Measurements from ENCODE around the gene FOXP1.

FOXP1 gene

DNA sequence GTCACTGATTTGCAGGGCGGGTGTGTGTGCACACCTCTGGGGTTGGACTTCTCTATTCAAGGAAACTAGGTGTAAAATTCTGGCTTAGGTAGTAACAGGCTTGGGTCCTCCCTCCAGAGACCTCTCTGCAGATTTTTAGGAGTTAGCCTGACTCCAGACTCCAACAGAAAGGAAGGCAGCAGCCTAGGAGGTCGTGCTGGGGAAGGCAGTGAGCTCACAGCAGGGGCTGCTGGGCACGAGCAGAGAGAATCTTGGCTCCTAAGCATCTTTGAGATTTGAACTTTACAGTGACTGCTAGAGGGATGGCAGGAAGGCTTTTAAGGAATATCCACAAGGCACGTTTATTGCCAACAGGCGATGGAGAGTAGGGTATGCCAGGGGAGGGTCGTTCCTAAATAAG, 612.6 kb downstream of the FOXP1 start:
- H2AK5ac ChIP-seq (ENCODE audit: low read length), result no peak overlapping the region
- H3K4me3 ChIP-seq (ENCODE audit: low read depth, low read length), result no peak overlapping the region
- no peak overlapping the region for H3K9ac ChIP-seq (ENCODE audit: low read length)
- H3K79me1 ChIP-seq (ENCODE audit: low read length), result no peaks in the 10 kb centered on the region
- no peak overlapping the region for H3K4ac ChIP-seq (ENCODE audit: low read depth, low read length)
- H3K79me2 ChIP-seq (ENCODE audit: control insufficient read depth, insufficient read depth, low read length, poor library complexity), result no peaks in the 10 kb centered on the region
- no peak overlapping the region for H3K18ac ChIP-seq (ENCODE audit: low read length)
- H3K14ac ChIP-seq (ENCODE audit: low read length), result no peak overlapping the region
- no peak overlapping the region for H2AFZ ChIP-seq (ENCODE audit: insufficient read depth, low read length, poor library complexity)
- no peak overlapping the region for H2BK12ac ChIP-seq (ENCODE audit: low read length)
- no peak overlapping the region for H3K27ac ChIP-seq (ENCODE audit: low read depth, low read length)
- H2BK5ac ChIP-seq (ENCODE audit: low read depth, low read length, poor library complexity), result no peak overlapping the region
- H4K8ac ChIP-seq (ENCODE audit: low read depth, low read length), result no peak overlapping the region
- H3K23ac ChIP-seq (ENCODE audit: low read length), result no peak overlapping the region
- H3K4me1 ChIP-seq (ENCODE audit: control insufficient read depth in 1 of 2, insufficient read depth in 2 of 2, low read length in 2 of 2), result no peaks in the 10 kb centered on the region
- no CpG with 5 or more reads among the region's 6 CpGs for WGBS (ENCODE audit: extremely low coverage, insufficient coverage, insufficient read length)
- H4K91ac ChIP-seq (ENCODE audit: low read depth, low read length), result no peak overlapping the region
- no peak overlapping the region for H4K12ac ChIP-seq (ENCODE audit: low read depth, low read length)
- no peaks in the 10 kb centered on the region for H3K36me3 ChIP-seq (ENCODE audit: control insufficient read depth in 1 of 2, insufficient read depth in 2 of 2, low read length in 2 of 2)
- H3K4me2 ChIP-seq (ENCODE audit: low read length), result no peak overlapping the region
- DNase-seq, result no peak
- H3K9me3 ChIP-seq (ENCODE audit: insufficient read depth, low read depth, low read length), result no peaks in the 10 kb centered on the region
- H3K27me3 ChIP-seq (ENCODE audit: insufficient read depth, low read length), result no peaks in the 10 kb centered on the region
- no peak overlapping the region for H2BK120ac ChIP-seq (ENCODE audit: insufficient read depth, low read length, poor library complexity)

DNA sequence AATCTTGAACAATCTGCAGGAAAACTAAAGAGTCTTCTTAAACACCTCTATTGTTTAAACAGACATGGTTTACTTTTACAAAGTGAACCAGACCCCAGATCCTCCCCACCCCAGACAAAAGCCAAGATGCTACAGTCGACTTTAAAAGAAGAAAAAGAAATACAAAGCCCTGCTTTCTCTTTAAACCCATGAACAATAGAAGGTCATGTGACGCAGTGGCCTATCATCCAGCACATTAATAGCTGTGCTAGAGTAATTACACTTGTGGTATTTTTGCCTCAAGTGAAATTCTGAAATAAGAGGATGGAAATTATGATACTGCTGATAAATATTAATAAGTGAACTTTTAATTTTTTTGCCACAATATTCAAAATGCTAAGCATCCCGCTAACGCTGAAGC, 613.4 kb downstream of the FOXP1 start:
- Histone ChIP-seq H3K79me2 (ENCODE audit: control insufficient read depth, insufficient read depth, low read length, poor library complexity) (no peaks in the 10 kb centered on the region), H3K27ac (ENCODE audit: low read depth, low read length) (no peak overlapping the region), H4K91ac (ENCODE audit: low read depth, low read length) (no peak overlapping the region), H4K12ac (ENCODE audit: low read depth, low read length) (no peak overlapping the region), H2BK120ac (ENCODE audit: insufficient read depth, low read length, poor library complexity) (no peak overlapping the region), H3K4me2 (ENCODE audit: low read length) (no peak overlapping the region), H3K36me3 (ENCODE audit: control insufficient read depth in 1 of 2, insufficient read depth in 2 of 2, low read length in 2 of 2) (no peaks in the 10 kb centered on the region), H2AK5ac (ENCODE audit: low read length) (no peak overlapping the region), H3K23ac (ENCODE audit: low read length) (no peak overlapping the region), H3K4ac (ENCODE audit: low read depth, low read length) (no peak overlapping the region), H3K4me3 (ENCODE audit: low read depth, low read length) (no peak overlapping the region), H2AFZ (ENCODE audit: insufficient read depth, low read length, poor library complexity) (no peak overlapping the region), H4K8ac (ENCODE audit: low read depth, low read length) (no peak overlapping the region), H2BK5ac (ENCODE audit: low read depth, low read length, poor library complexity) (no peak overlapping the region), H3K27me3 (ENCODE audit: insufficient read depth, low read length) (no peaks in the 10 kb centered on the region), H3K9me3 (ENCODE audit: insufficient read depth, low read depth, low read length) (no peaks in the 10 kb centered on the region), H3K79me1 (ENCODE audit: low read length) (no peaks in the 10 kb centered on the region), H3K4me1 (ENCODE audit: control insufficient read depth in 1 of 2, insufficient read depth in 2 of 2, low read length in 2 of 2) (no peaks in the 10 kb centered on the region), H2BK12ac (ENCODE audit: low read length) (no peak overlapping the region), H3K14ac (ENCODE audit: low read length) (no peak overlapping the region), H3K18ac (ENCODE audit: low read length) (no peak overlapping the region), H3K9ac (ENCODE audit: low read length) (no peak overlapping the region)
- WGBS (ENCODE audit: extremely low coverage, insufficient coverage, insufficient read length), result no CpG with 5 or more reads among the region's 4 CpGs
- no peak for DNase-seq

DNA sequence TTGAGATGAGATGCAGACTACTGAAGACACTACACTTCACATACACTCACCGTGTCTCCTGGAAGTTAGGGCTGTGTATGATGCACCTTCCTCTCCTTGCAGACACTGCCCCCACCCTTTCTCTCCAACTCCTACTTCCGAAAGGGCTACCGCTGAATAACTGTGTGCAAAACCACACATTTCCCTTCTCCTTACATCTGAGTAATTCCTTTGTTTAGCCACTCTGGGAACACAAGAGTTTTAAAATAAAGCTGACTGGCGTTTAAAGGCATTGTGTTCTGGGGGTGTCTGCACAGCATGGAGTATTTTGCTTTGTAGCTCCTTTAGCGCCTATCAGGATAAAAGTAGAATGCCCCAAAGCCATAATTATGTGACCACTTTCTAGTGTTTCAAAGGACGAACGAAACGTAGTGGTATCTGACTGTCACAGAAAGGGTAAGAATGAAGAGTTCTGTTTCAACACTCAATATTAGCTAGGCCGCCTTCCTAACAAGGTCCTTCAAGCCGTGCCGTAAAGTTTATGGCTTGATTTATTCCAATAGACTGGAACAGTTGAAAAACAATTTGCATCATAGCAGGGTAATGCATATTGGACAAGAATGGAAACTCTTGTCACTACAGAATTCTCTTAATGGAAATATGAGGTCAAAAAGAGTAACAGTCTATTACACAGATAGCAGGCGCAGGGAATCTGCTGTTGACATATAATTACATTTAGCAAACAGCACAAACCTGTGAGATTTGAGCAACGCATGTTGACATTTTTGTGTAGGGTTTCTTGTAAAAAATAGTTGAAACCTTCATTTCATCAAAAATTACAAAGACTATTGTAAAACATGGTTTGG, 619.9 kb downstream of the FOXP1 start:
- WGBS (ENCODE audit: extremely low coverage, insufficient coverage, insufficient read length), result no CpG with 5 or more reads among the region's 13 CpGs
- DNase-seq, result no peak
- Histone ChIP-seq H2AFZ (ENCODE audit: insufficient read depth, low read length, poor library complexity) (no peak overlapping the region), H3K4me2 (ENCODE audit: low read length) (no peak overlapping the region), H3K9me3 (ENCODE audit: insufficient read depth, low read depth, low read length) (no peaks in the 10 kb centered on the region), H3K27me3 (ENCODE audit: insufficient read depth, low read length) (no peaks in the 10 kb centered on the region), H2BK12ac (ENCODE audit: low read length) (no peak overlapping the region), H2BK5ac (ENCODE audit: low read depth, low read length, poor library complexity) (no peak overlapping the region), H3K79me2 (ENCODE audit: control insufficient read depth, insufficient read depth, low read length, poor library complexity) (no peaks in the 10 kb centered on the region), H3K79me1 (ENCODE audit: low read length) (no peaks in the 10 kb centered on the region), H2BK120ac (ENCODE audit: insufficient read depth, low read length, poor library complexity) (no peak overlapping the region), H3K14ac (ENCODE audit: low read length) (no peak overlapping the region), H4K8ac (ENCODE audit: low read depth, low read length) (no peak overlapping the region), H3K23ac (ENCODE audit: low read length) (no peak overlapping the region), H3K18ac (ENCODE audit: low read length) (no peak overlapping the region), H3K27ac (ENCODE audit: low read depth, low read length) (no peak overlapping the region), H3K4me3 (ENCODE audit: low read depth, low read length) (no peak overlapping the region), H3K9ac (ENCODE audit: low read length) (no peak overlapping the region), H3K36me3 (ENCODE audit: control insufficient read depth in 1 of 2, insufficient read depth in 2 of 2, low read length in 2 of 2) (no peaks in the 10 kb centered on the region), H2AK5ac (ENCODE audit: low read length) (no peak overlapping the region), H4K12ac (ENCODE audit: low read depth, low read length) (no peak overlapping the region), H3K4me1 (ENCODE audit: control insufficient read depth in 1 of 2, insufficient read depth in 2 of 2, low read length in 2 of 2) (peaks cover 0 to 3% of the 10 kb centered on the region in 2 experiments), H4K91ac (ENCODE audit: low read depth, low read length) (no peak overlapping the region), H3K4ac (ENCODE audit: low read depth, low read length) (no peak overlapping the region)

DNA sequence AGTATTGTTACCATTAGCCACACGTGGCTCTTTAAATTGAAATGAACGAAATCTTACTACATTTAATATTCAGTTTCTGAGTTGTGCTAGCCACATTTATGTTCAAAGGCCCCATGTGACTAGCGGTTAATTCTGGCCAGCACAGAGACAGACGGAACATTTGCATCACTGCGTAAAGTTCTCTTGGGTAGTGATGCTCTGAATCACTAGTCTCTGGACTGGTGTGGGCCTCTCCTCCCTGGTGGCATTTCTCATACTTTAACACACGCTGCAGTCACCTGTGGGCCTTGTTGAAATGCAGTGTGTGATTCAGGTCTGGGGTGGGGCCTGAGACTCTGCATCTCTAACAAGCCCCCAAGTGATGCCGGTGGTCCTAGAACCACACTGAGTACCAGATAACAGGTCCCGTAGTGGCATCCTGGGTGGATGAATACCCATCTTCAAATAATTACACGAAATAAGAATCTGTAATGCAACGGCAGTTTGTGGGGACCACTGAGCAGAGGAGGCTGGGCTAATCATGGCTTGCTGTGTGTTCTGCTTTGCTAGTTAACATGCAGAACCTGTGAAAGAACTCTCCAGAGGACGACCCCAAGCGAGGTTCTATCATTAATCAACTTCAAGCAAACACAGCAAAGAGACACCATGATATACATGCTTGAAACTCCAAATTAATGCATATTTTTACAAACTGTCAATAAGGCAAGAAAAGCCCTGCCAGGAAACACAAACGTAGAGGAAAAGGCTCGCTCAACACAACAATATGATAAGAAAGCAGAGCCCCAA, 623.8 kb downstream of the FOXP1 start:
- Histone ChIP-seq H3K14ac (ENCODE audit: low read length) (no peak overlapping the region), H2BK12ac (ENCODE audit: low read length) (no peak overlapping the region), H3K79me1 (ENCODE audit: low read length) (peaks cover 2% of the 10 kb centered on the region), H3K4ac (ENCODE audit: low read depth, low read length) (no peak overlapping the region), H3K27me3 (ENCODE audit: insufficient read depth, low read length) (no peaks in the 10 kb centered on the region), H4K8ac (ENCODE audit: low read depth, low read length) (no peak overlapping the region), H4K12ac (ENCODE audit: low read depth, low read length) (no peak overlapping the region), H3K23ac (ENCODE audit: low read length) (no peak overlapping the region), H3K79me2 (ENCODE audit: control insufficient read depth, insufficient read depth, low read length, poor library complexity) (no peaks in the 10 kb centered on the region), H2BK120ac (ENCODE audit: insufficient read depth, low read length, poor library complexity) (no peak overlapping the region), H2BK5ac (ENCODE audit: low read depth, low read length, poor library complexity) (no peak overlapping the region), H2AFZ (ENCODE audit: insufficient read depth, low read length, poor library complexity) (no peak overlapping the region), H3K9me3 (ENCODE audit: insufficient read depth, low read depth, low read length) (no peaks in the 10 kb centered on the region), H3K4me2 (ENCODE audit: low read length) (no peak overlapping the region), H3K36me3 (ENCODE audit: control insufficient read depth in 1 of 2, insufficient read depth in 2 of 2, low read length in 2 of 2) (no peaks in the 10 kb centered on the region), H3K9ac (ENCODE audit: low read length) (no peak overlapping the region), H2AK5ac (ENCODE audit: low read length) (no peak overlapping the region), H3K4me3 (ENCODE audit: low read depth, low read length) (no peak overlapping the region), H3K27ac (ENCODE audit: low read depth, low read length) (no peak overlapping the region), H3K4me1 (ENCODE audit: control insufficient read depth in 1 of 2, insufficient read depth in 2 of 2, low read length in 2 of 2) (peaks cover 0 to 3% of the 10 kb centered on the region in 2 experiments), H3K18ac (ENCODE audit: low read length) (no peak overlapping the region), H4K91ac (ENCODE audit: low read depth, low read length) (no peak overlapping the region)
- no peak for DNase-seq
- WGBS (ENCODE audit: extremely low coverage, insufficient coverage, insufficient read length), result no CpG with 5 or more reads among the region's 14 CpGs

Measured in trophoblast cell (in vitro differentiated cells and primary cell).